ENCODE results near the gene GULP1. TPM values are rescaled to one million over a fixed set of nuclear protein-coding genes. Genes with fewer than 3 reads are reported as not detected.

The GULP1 gene
- total RNA-seq, 1 donor from 2014 or later, result 4.6 TPM

- ATAC-seq (no peak), DNase-seq (peak; percentile 19)
- intact Hi-C loops (cut with micrococcal nuclease), result no loop called here
Measured at GRCh38 chr2:188404341-188405004, 112.8 kb downstream of the GULP1 start.

DNA sequence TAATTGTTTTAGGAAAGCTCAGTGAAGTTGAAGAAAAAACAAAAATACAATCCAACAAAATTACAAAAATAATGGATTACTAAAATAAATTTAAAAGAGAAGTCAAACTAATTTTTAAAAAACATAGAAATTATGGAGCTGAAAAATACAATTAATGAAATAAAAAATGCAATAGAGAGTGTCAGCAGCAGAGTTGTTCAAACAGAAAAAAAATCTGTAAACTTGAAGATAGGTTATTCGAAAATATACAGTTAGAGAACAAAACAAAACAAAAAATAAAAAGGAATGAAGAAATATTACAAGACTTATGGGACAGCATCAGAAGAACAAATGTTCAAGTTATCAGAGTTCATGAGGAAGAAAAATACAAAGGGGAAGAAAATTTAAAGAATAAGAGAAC, 114.7 kb downstream of the GULP1 start:
- intact Hi-C loops (cut with micrococcal nuclease), result no loop called here
- DNase-seq, result no peak
- no peak for ATAC-seq

DNA sequence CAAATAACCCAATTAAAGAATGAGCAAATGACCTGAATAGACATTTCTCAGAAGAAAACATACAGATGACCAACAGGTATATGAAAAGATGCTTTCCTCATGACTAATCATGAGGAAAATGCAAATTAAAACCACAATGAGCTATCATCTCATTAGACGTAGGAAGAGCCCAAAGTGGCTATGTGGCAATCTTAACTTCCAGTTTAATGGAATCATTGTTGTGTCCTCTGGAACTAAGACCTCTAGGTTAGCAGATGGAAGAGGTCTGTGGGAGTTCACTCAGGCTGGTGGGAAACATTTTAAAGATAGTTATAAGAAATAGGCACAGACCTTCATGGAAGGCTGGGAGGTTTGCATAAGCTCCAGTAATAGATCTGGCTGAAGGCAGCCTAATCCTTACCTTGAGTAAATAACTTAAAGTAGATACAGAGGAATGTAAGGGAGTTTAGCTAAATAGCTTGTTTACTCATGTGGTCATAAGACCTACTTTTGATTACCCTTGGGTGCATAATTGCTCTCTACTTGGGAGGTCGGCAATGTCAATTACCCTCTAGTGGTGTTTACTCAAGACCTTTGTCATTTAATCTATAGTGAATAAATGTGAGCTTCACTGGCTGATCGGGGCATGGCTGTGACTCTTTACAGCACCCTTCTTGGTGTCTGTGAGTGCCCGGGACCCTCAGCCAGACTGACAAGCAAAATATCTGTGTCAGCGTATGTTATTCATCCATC, 119.0 kb downstream of the GULP1 start:
- no peak for DNase-seq
- no peak for ATAC-seq
- intact Hi-C loops (cut with micrococcal nuclease), result no loop called here

- intact Hi-C loops (cut with micrococcal nuclease), result no loop called here
- ATAC-seq (no peak), DNase-seq (no peak)
Measured at GRCh38 chr2:188412190-188412589, 120.5 kb downstream of the GULP1 start.

- ATAC-seq (no peak), DNase-seq (no peak)
- intact Hi-C loops (cut with micrococcal nuclease), result no loop called here
Measured at GRCh38 chr2:188414411-188414810, 122.7 kb downstream of the GULP1 start.

DNA sequence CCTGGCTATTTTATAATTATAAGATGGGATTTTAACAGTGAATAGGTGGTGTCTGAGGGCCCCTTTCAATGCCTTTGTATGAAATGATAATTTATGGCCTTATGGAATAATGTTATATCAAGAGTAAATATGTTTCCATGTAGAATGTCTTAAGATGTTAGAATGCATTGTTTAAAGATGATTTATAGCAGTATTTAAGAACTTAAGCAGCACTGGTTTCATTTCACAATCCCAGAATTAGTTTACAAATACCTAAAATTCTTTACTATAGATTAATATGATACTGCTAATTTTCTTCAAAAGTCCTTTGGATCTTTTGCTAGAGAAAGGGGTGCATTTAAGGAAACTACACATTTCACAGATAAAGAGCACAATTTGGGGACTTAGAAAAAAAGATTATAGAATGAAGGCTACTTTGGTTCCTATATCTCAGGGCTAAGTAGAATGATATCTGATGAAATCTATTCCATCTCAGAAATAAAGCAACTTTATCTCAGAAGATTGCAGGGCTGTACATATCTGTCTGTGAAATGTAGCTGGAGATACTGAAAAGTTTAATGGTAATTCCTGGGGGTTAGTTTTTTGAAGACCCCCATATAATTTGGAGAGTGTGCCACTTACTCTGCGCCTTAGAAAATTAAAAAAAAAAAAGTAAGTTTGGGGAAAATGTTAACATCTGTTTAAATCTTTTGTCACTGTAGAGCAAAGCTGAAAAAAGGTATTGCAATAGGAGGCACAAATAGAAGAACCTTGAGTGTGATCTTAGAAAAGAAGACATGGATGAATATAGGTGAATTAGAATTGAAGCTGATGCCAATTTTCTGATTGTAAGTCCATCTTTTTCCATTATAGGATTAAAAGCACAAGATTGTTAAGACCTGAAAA, 123.4 kb downstream of the GULP1 start:
- intact Hi-C loops (cut with micrococcal nuclease), result no loop called here
- ATAC-seq, result no peak
- no peak for DNase-seq

GRCh38 chr2:188415754-188416083, 124.0 kb downstream of the GULP1 start:
- DNase-seq (no peak), ATAC-seq (no peak)
- intact Hi-C loops (cut with micrococcal nuclease), result no loop called here

DNA sequence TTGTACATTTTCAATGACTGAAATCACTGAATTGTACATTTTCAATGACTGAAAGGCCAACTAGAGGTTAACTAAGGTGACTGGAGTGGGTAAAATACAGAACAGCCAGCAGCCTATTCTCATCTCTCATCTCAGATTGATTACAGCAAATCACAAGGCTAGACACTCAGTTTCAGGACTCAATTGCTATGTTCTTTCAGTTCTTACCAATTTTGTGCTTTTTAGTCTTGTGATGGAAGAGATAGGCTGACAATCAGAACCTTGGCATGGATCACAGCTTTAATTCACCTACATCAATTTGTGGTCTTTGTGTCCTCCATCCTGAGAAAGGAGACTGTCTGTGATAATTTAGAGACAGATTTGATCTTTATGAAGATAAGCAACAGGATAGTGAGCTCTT, 124.7 kb downstream of the GULP1 start:
- DNase-seq (no peak), ATAC-seq (no peak)
- intact Hi-C loops (cut with micrococcal nuclease), result no loop called here

- no peak for ATAC-seq
- intact Hi-C loops (cut with micrococcal nuclease), result no loop called here
Measured at GRCh38 chr2:188422726-188423125, 131.1 kb downstream of the GULP1 start.

GRCh38 chr2:188425266-188425665, 133.6 kb downstream of the GULP1 start:
- intact Hi-C loops (cut with micrococcal nuclease), result no loop called here
- DNase-seq (no peak), ATAC-seq (no peak)

More at GRCh38 chr2:188422726-188423125, 131.1 kb downstream of the GULP1 start:
- no peak for DNase-seq

GRCh38 chr2:188426121-188426520, 134.4 kb downstream of the GULP1 start:
- DNase-seq (no peak), ATAC-seq (no peak)
- intact Hi-C loops (cut with micrococcal nuclease), result no loop called here

DNA sequence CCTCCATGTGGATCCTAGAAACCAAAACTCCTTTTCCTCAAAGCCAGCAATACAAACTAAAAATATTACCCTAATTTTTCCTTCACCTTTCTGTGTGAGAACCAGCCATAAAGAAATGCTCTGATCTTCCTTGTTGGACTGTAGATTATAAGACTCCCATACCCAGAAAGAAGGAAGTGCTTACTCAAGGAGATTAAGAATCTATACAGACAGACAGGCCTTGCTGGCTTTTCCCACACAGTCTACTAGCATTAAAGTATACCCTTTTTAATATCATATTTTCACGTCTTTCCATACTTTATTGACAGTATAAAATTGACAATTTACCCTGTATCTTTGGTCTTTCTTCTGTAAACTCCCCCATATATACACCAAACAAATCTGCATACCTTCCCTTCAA, 139.0 kb downstream of the GULP1 start:
- ATAC-seq (no peak), DNase-seq (no peak)
- intact Hi-C loops (cut with micrococcal nuclease), result no loop called here

DNA sequence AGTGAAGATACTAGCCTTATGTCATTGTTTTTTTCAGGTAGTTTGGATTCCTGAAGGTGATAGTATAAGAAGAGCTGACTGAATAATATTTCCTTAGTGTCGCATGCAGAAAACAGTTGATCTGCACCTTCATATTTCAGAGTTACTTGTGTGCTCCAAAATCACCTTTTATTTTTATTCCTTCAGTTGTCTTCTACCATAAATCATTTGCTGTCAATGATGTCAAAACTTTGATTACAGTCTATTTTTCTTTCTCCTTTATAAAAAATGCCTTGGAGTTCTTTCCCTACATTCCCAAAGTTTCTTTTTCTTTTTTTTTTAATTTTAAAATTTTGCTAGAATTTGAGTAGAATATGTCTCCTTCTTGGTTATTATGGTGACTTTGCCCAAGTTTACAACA, 142.3 kb downstream of the GULP1 start:
- intact Hi-C loops (cut with micrococcal nuclease), result no loop called here
- DNase-seq (no peak), ATAC-seq (no peak)

GRCh38 chr2:188435115-188435514, 143.4 kb downstream of the GULP1 start:
- ATAC-seq, result no peak
- DNase-seq, result no peak
- intact Hi-C loops (cut with micrococcal nuclease), result no loop called here

DNA sequence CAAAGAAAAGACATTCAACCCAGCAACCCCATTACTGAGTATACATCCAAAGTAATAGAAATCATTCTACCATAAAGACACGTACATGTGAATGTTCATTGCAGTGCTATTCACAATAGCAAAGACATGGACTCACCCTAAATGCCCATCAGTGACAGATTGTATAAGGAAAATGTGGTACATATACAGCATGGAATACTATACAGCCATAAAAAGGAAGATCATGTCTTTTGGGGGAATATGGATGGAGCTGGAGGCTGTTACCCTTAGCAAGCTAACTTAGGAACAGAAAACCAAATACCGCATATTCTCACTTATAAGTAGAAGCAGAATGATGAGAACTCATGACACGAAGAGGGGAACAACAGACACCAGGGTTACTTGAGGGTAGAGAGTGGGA, 145.9 kb downstream of the GULP1 start:
- no peak for ATAC-seq
- intact Hi-C loops (cut with micrococcal nuclease), result no loop called here
- DNase-seq, result no peak

- ATAC-seq (no peak), DNase-seq (no peak)
- intact Hi-C loops (cut with micrococcal nuclease), result no loop called here
Measured at GRCh38 chr2:188439986-188440385, 148.3 kb downstream of the GULP1 start.

GRCh38 chr2:188440849-188441248, 149.2 kb downstream of the GULP1 start:
- intact Hi-C loops (cut with micrococcal nuclease), result no loop called here
- ATAC-seq (no peak), DNase-seq (no peak)

DNA sequence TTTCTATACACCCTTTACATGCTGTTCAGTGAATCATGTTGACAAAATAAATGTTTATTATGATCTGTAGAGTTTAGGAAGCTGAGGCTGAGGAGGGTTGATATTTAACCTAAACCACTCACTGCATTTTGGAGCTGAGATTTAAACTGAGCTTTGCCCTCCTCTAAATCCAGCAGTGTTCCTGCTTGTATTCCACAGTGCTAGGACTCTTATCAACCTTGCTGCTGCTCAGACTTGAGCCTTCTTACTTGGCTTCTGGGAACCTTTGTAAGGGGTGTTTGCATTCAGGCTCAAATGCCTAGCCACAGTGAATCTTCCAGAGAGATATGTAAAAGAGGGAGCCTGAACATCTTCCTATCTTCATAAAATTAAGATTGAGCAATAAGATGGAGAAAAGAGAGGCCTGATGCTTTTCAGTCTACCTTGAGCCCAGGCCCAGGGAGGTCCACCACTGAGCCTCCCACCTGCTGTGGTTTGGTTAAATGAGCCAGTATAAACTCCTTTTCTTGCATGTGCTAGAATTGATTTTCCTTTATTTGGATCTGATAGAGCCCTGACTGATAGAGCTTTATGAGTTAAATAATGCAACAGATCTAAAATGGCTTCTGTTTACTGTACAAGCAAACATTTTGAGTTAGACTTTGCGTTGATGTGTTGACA, 149.7 kb downstream of the GULP1 start:
- no peak for ATAC-seq
- intact Hi-C loops (cut with micrococcal nuclease), result no loop called here
- DNase-seq, result no peak

- ATAC-seq, result no peak
- DNase-seq, result no peak
- intact Hi-C loops (cut with micrococcal nuclease), result no loop called here
Measured at GRCh38 chr2:188443207-188443606, 151.5 kb downstream of the GULP1 start.
